ENCODE results near the gene STK24. TPM values are rescaled to one million over a fixed set of nuclear protein-coding genes. Genes with fewer than 3 reads are reported as not detected.

The STK24 gene
- total RNA-seq, 1 experiment from 2014 or later: 51.2 TPM

GRCh38 chr13:98403076-98403475, 173.8 kb downstream of the STK24 start:
- intact Hi-C loops (cut with micrococcal nuclease; ENCODE audit: unreplicated experiment): no loop called here

DNA sequence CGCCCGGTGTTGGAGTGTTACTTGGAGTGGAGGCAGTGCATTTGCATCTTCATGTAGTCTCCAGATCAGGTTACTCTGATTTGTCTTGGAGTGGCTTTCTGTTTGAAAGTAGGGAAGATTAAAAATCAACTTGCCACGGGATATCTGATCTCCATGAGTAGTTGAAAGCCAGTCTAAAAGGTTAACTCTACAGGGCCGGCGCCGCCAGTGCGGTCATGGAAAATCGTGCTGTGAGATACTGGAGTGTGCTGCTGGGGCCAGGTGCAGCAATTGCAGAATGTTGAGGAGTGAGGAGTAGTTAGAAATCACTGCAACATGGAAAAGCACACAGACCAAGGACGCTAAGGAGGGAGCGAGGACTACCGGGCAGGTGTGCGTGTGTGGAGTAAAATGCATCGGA, 175.0 kb downstream of the STK24 start:
- no peaks in the 10 kb centered on the region for H3K27me3 Mint-ChIP-seq (ENCODE audit: unreplicated experiment)
- H3K4me3 Mint-ChIP-seq (ENCODE audit: low read depth, unreplicated experiment): no peak overlapping the region
- no peaks in the 10 kb centered on the region for H3K36me3 Mint-ChIP-seq (ENCODE audit: insufficient read depth, unreplicated experiment)
- no peak for TF ChIP-seq CTCF (IDR thresholded peaks at IDR 0.05; ENCODE audit: unreplicated experiment)
- no peak for DNase-seq
- BruUV-seq (replicated peaks): no TSS peak
- CTCF ChIA-PET: no interaction called here
- H3K4me1 Mint-ChIP-seq (ENCODE audit: low read depth, unreplicated experiment): no peaks in the 10 kb centered on the region
- H3K9me3 Mint-ChIP-seq (ENCODE audit: low read depth, unreplicated experiment): no peaks in the 10 kb centered on the region
- no peak overlapping the region for H3K27ac Mint-ChIP-seq (ENCODE audit: unreplicated experiment)
- intact Hi-C loops (cut with micrococcal nuclease; ENCODE audit: unreplicated experiment): no loop called here

More at GRCh38 chr13:98403076-98403475, 173.8 kb downstream of the STK24 start:
- BruUV-seq (replicated peaks): no TSS peak
- H3K36me3 Mint-ChIP-seq (ENCODE audit: insufficient read depth, unreplicated experiment): no peaks in the 10 kb centered on the region
- no peaks in the 10 kb centered on the region for H3K4me1 Mint-ChIP-seq (ENCODE audit: low read depth, unreplicated experiment)
- H3K27ac Mint-ChIP-seq (ENCODE audit: unreplicated experiment): no peak overlapping the region
- no peak overlapping the region for H3K4me3 Mint-ChIP-seq (ENCODE audit: low read depth, unreplicated experiment)
- TF ChIP-seq CTCF (IDR thresholded peaks at IDR 0.05; ENCODE audit: unreplicated experiment): no peak
- CTCF ChIA-PET: no interaction called here
- no peaks in the 10 kb centered on the region for H3K9me3 Mint-ChIP-seq (ENCODE audit: low read depth, unreplicated experiment)
- no peaks in the 10 kb centered on the region for H3K27me3 Mint-ChIP-seq (ENCODE audit: unreplicated experiment)
- no peak for DNase-seq

DNA sequence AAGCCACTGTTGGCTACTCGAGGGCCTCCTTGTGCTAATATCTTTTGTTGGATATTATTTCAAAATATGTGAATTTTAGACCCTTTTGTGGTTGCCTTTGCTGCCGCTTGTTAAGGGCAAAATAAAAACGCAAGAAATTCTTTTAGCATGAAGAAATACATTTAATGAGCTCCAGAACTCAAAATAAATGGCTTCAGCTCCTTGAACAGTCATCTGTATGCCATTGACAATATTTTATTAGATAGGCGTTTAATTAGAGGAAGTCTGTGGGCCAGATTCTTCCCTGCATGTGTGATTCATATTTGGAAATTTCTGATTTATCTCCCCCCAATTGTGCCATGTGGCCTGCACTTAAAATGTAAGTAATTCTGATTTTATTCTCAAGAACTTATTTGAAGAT, 177.2 kb downstream of the STK24 start:
- Mint-ChIP-seq H3K36me3 (ENCODE audit: insufficient read depth, unreplicated experiment) (peaks cover 6% of the 10 kb centered on the region), H3K27ac (ENCODE audit: unreplicated experiment) (no peak overlapping the region), H3K27me3 (ENCODE audit: unreplicated experiment) (no peaks in the 10 kb centered on the region), H3K4me1 (ENCODE audit: low read depth, unreplicated experiment) (no peaks in the 10 kb centered on the region), H3K9me3 (ENCODE audit: low read depth, unreplicated experiment) (no peaks in the 10 kb centered on the region), H3K4me3 (ENCODE audit: low read depth, unreplicated experiment) (no peak overlapping the region)
- no TSS peak for BruUV-seq (replicated peaks)
- TF ChIP-seq CTCF (IDR thresholded peaks at IDR 0.05; ENCODE audit: unreplicated experiment): no peak
- intact Hi-C loops (cut with micrococcal nuclease; ENCODE audit: unreplicated experiment): no loop called here
- no peak for DNase-seq
- CTCF ChIA-PET: no interaction called here

DNA sequence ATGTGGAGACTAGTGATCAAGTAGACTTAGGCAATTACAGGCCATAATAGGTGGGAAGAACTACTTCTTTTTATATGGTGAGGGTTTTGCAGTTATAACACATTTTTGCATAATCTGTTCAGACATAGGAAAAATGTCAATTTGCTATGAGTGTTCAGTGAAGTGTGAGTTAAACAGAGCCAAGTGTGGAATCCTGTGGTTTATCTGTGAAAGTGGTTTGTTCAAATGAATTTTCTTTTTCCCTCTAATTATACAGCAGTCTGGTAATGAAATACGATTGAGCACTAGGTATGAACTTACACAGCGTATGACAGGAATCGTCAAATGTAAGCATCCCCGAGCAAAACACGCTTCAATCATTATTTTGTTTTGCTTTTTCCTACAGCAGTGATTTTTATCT, 178.3 kb downstream of the STK24 start:
- CTCF ChIA-PET: no interaction called here
- Mint-ChIP-seq H3K36me3 (ENCODE audit: insufficient read depth, unreplicated experiment) (peaks cover 6% of the 10 kb centered on the region), H3K4me3 (ENCODE audit: low read depth, unreplicated experiment) (no peak overlapping the region), H3K27ac (ENCODE audit: unreplicated experiment) (no peak overlapping the region), H3K4me1 (ENCODE audit: low read depth, unreplicated experiment) (no peaks in the 10 kb centered on the region), H3K9me3 (ENCODE audit: low read depth, unreplicated experiment) (no peaks in the 10 kb centered on the region), H3K27me3 (ENCODE audit: unreplicated experiment) (no peaks in the 10 kb centered on the region)
- no peak for TF ChIP-seq CTCF (IDR thresholded peaks at IDR 0.05; ENCODE audit: unreplicated experiment)
- intact Hi-C loops (cut with micrococcal nuclease; ENCODE audit: unreplicated experiment): no loop called here
- no peak for DNase-seq
- no TSS peak for BruUV-seq (replicated peaks)

DNA sequence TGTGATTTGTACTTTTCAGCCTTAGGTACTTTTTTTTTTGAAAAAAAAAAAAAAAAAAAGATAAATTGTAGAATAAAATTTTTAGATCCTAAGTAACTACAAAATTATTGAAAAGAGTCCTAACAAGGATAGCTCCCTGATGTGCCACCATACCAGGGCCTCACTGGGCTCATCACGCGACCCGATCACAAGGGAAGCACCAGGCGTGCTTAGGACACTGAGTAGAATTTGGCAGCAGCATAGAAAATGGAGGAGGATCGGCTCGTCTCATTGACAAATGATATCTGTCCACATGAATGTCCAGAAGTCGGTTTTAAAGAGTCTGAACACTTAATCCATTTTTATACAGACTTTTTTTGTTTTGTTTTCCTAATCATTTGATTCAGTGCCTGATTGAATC, 179.0 kb downstream of the STK24 start:
- BruUV-seq (replicated peaks): no TSS peak
- H3K9me3 Mint-ChIP-seq (ENCODE audit: low read depth, unreplicated experiment): no peaks in the 10 kb centered on the region
- H3K27me3 Mint-ChIP-seq (ENCODE audit: unreplicated experiment): no peaks in the 10 kb centered on the region
- no peak for TF ChIP-seq CTCF (IDR thresholded peaks at IDR 0.05; ENCODE audit: unreplicated experiment)
- no peak for DNase-seq
- peaks cover 6% of the 10 kb centered on the region for H3K36me3 Mint-ChIP-seq (ENCODE audit: insufficient read depth, unreplicated experiment)
- CTCF ChIA-PET: no interaction called here
- H3K4me1 Mint-ChIP-seq (ENCODE audit: low read depth, unreplicated experiment): no peaks in the 10 kb centered on the region
- intact Hi-C loops (cut with micrococcal nuclease; ENCODE audit: unreplicated experiment): no loop called here
- no peak overlapping the region for H3K27ac Mint-ChIP-seq (ENCODE audit: unreplicated experiment)
- H3K4me3 Mint-ChIP-seq (ENCODE audit: low read depth, unreplicated experiment): no peak overlapping the region

Data from Calu3 (cell line).